ENCODE data around the gene NRROS.
"Not testable (repeated sequence)": the region's sequence is repeated elsewhere in the genome, so short reads cannot be mapped to it uniquely, and the experiment has no call there.

NRROS gene

GRCh38 chr3:196625331-196625730 is 14.2 kb upstream of the NRROS start:
- DNase-seq, result no peak

GRCh38 chr3:196627918-196628231 is 11.6 kb upstream of the NRROS start:
- DNase-seq, result no peak

- no peak for DNase-seq
Observed at GRCh38 chr3:196629228-196629627, 10.3 kb upstream of the NRROS start.

- DNase-seq, result no peak
Observed at GRCh38 chr3:196631682-196632045, 7.8 kb upstream of the NRROS start.

GRCh38 chr3:196632046-196632751 is 7.3 kb upstream of the NRROS start:
- peak; percentile 100 for DNase-seq

- no peak for DNase-seq
Observed at GRCh38 chr3:196633555-196634151, 5.8 kb upstream of the NRROS start.

GRCh38 chr3:196634224-196634623 is 5.3 kb upstream of the NRROS start:
- DNase-seq, result no peak

GRCh38 chr3:196634829-196635228 is 4.7 kb upstream of the NRROS start:
- DNase-seq, result no peak

- DNase-seq, result no peak
Observed at GRCh38 chr3:196636369-196637349, 2.8 kb upstream of the NRROS start.

GRCh38 chr3:196637941-196638340 is 1.6 kb upstream of the NRROS start:
- not testable (repeated sequence) for DNase-seq

- DNase-seq, result no peak
Observed at GRCh38 chr3:196638861-196639482, 522 bp upstream of the NRROS start.

- DNase-seq, result no peak
Observed at GRCh38 chr3:196640297-196641018, 964 bp downstream of the NRROS start.

- no peak for DNase-seq
Observed at GRCh38 chr3:196641333-196642054, 2.0 kb downstream of the NRROS start.

GRCh38 chr3:196642434-196642833 is 2.9 kb downstream of the NRROS start:
- no peak for DNase-seq

GRCh38 chr3:196643201-196643749 is 3.8 kb downstream of the NRROS start:
- DNase-seq, result peak; percentile 45

GRCh38 chr3:196643761-196644160 is 4.3 kb downstream of the NRROS start:
- no peak for DNase-seq

- DNase-seq, result no peak
Observed at GRCh38 chr3:196645096-196645495, 5.6 kb downstream of the NRROS start.

GRCh38 chr3:196645897-196646665 is 6.6 kb downstream of the NRROS start:
- DNase-seq, result no peak

- no peak for DNase-seq
Observed at GRCh38 chr3:196646666-196647216, 7.2 kb downstream of the NRROS start.

- DNase-seq, result peak; percentile 60
Observed at GRCh38 chr3:196650740-196651311, 11.3 kb downstream of the NRROS start.
